ENCODE results near the gene PCBP3. TPM values are rescaled to one million over a fixed set of nuclear protein-coding genes. Genes with fewer than 3 reads are reported as not detected.
"Not testable (repeated sequence)": the region's sequence is repeated elsewhere in the genome, so short reads cannot be mapped to it uniquely, and the experiment has no call there.

Gene PCBP3
- total RNA-seq, 1 donor from 2014 or later = 2.5 TPM

DNA sequence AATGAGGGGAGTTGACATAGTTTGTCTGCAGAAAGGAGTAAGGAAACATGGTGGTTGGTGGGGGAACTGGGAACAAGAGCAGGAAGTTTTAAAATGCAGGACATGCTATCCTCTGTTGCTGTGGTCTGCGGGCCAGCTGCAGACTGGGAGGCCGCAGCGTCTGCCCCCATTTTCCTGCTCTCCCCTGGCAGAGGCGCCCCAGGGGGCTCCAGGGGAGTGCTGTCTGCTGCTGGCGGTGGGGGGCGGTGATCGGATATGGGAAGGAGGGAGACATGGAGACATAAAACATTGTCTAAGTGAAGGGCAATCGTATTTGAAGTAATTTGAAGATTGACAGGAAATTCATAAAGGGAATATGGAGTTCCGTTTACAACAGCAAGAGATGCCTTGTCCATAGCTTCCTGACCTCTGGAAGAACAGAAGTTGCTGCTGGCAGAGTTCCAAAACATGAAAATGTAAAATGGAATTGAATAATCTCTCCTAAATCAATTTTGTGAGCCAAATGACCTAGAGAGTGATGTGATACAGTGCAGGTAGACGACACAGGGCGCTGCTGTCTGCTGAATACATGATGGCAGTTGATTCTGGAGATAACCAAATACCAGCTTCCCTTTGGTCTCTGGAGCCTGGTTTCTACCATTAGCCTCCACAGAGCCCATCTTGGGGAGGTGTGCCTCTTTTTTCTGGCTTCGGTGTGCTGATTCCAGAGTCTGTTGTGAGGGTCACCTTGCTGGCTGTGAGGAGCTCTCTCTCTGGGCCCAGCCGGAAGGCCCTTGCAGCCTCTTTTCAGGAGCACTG lies 61.0 kb downstream of the PCBP3 start:
- H3K9me3 Mint-ChIP-seq (ENCODE audit: unreplicated experiment) = no peaks in the 10 kb centered on the region
- no peak for DNase-seq (ENCODE audit: low spot score)
- no peaks in the 10 kb centered on the region for H3K36me3 Mint-ChIP-seq (ENCODE audit: low read depth, unreplicated experiment)
- peaks cover 5% of the 10 kb centered on the region for H3K27me3 Mint-ChIP-seq (ENCODE audit: unreplicated experiment)
- peaks cover 12% of the 10 kb centered on the region for H3K4me1 Mint-ChIP-seq (ENCODE audit: unreplicated experiment)
- TF ChIP-seq CTCF (IDR thresholded peaks at IDR 0.05; ENCODE audit: unreplicated experiment) = no peak
- H3K27ac Mint-ChIP-seq (ENCODE audit: unreplicated experiment) = no peak overlapping the region
- H3K4me3 Mint-ChIP-seq (ENCODE audit: unreplicated experiment) = peak overlapping the region; percentile 15

GRCh38 chr21:45706299-45706698 lies 62.8 kb downstream of the PCBP3 start:
- Mint-ChIP-seq H3K36me3 (ENCODE audit: low read depth, unreplicated experiment) (no peaks in the 10 kb centered on the region), H3K9me3 (ENCODE audit: unreplicated experiment) (no peaks in the 10 kb centered on the region)

GRCh38 chr21:45709173-45709572 lies 65.6 kb downstream of the PCBP3 start:
- H3K27me3 Mint-ChIP-seq (ENCODE audit: unreplicated experiment) = peaks cover 3% of the 10 kb centered on the region
- H3K9me3 Mint-ChIP-seq (ENCODE audit: unreplicated experiment) = no peaks in the 10 kb centered on the region
- no peak for DNase-seq (ENCODE audit: low spot score)
- no peak for TF ChIP-seq CTCF (IDR thresholded peaks at IDR 0.05; ENCODE audit: unreplicated experiment)
- H3K4me3 Mint-ChIP-seq (ENCODE audit: unreplicated experiment) = no peak overlapping the region
- H3K4me1 Mint-ChIP-seq (ENCODE audit: unreplicated experiment) = peaks cover 4% of the 10 kb centered on the region
- H3K27ac Mint-ChIP-seq (ENCODE audit: unreplicated experiment) = no peak overlapping the region
- H3K36me3 Mint-ChIP-seq (ENCODE audit: low read depth, unreplicated experiment) = no peaks in the 10 kb centered on the region

More at GRCh38 chr21:45706299-45706698, 62.8 kb downstream of the PCBP3 start:
- Mint-ChIP-seq H3K4me1 (ENCODE audit: unreplicated experiment) (peaks cover 12% of the 10 kb centered on the region), H3K27ac (ENCODE audit: unreplicated experiment) (no peak overlapping the region), H3K27me3 (ENCODE audit: unreplicated experiment) (peaks cover 3% of the 10 kb centered on the region), H3K4me3 (ENCODE audit: unreplicated experiment) (no peak overlapping the region)
- DNase-seq (ENCODE audit: low spot score) = no peak
- TF ChIP-seq CTCF (IDR thresholded peaks at IDR 0.05; ENCODE audit: unreplicated experiment) = no peak

DNA sequence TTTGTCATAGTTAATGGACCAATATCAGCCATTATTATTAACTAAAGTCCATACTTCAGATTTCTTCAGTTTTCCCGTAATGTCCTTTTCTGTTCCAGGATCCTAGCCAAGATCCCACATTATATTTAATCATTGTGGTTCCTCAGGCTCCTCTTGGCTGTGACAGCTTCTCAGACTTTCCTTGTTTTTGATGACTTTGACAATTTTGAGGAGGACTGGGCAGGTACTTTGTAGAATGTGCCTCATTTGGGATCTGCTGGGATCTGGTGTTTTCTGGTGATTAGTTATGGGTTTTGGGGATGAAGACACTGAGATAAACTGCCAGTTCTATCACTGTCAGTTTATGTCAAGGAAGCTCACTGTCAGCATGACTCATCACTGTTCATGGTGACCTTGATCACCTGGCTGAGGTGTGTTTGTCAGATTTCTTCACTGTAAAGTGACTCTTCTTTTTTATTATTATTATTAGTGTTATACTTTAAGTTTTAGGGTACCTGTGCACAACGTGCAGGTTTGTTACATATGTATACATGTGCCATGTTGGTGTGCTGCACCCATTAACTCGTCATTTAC lies 66.3 kb downstream of the PCBP3 start:
- Mint-ChIP-seq H3K4me1 (ENCODE audit: unreplicated experiment) (no peaks in the 10 kb centered on the region), H3K27ac (ENCODE audit: unreplicated experiment) (no peak overlapping the region), H3K9me3 (ENCODE audit: unreplicated experiment) (no peaks in the 10 kb centered on the region), H3K4me3 (ENCODE audit: unreplicated experiment) (no peak overlapping the region), H3K27me3 (ENCODE audit: unreplicated experiment) (no peaks in the 10 kb centered on the region), H3K36me3 (ENCODE audit: low read depth, unreplicated experiment) (no peaks in the 10 kb centered on the region)
- no peak for TF ChIP-seq CTCF (IDR thresholded peaks at IDR 0.05; ENCODE audit: unreplicated experiment)
- no peak for DNase-seq (ENCODE audit: low spot score)

DNA sequence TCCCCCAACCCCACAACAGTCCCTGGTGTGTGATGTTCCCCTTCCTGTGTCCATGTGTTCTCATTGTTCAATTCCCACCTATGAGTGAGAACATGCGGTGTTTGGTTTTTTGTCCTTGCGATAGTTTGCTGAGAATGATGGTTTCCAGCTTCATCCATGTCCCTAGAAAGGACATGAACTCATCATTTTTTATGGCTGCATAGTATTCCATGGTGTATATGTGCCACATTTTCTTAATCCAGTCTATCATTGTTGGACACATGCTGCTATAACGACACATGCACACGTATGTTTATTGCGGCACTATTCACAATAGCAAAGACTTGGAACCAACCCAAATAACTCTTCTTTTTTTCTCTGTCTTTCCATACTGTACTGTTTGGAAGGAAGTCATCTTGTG lies 66.8 kb downstream of the PCBP3 start:
- H3K27ac Mint-ChIP-seq (ENCODE audit: unreplicated experiment); H3K4me1 Mint-ChIP-seq (ENCODE audit: unreplicated experiment); H3K4me3 Mint-ChIP-seq (ENCODE audit: unreplicated experiment); H3K36me3 Mint-ChIP-seq (ENCODE audit: low read depth, unreplicated experiment); H3K9me3 Mint-ChIP-seq (ENCODE audit: unreplicated experiment); DNase-seq (ENCODE audit: low spot score); H3K27me3 Mint-ChIP-seq (ENCODE audit: unreplicated experiment): not testable (repeated sequence)
